GM12801 (cell line): ENCODE data around the gene OTC.

Source experiments
- CTCF ChIP-seq: IDR thresholded peaks from one replicate; pipeline ENCODE4 v1.5.1; 2011; ENCODE audit warnings: control low read depth; ENCODE audit not compliant: insufficient read length; ENCODE audit errors: extremely low read depth

The OTC gene

DNA sequence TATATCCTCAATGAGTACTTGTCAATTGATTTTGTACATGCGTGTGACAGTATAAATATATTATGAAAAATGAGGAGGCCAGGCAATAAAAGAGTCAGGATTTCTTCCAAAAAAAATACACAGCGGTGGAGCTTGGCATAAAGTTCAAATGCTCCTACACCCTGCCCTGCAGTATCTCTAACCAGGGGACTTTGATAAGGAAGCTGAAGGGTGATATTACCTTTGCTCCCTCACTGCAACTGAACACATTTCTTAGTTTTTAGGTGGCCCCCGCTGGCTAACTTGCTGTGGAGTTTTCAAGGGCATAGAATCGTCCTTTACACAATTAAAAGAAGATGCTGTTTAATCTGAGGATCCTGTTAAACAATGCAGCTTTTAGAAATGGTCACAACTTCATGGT is at the start of gene OTC:
Gene OTC, plus strand, starts transcription at position 243 of the 400 bp plus-strand sequence. Its CDS starts 93 bp downstream, at position 336.
- no peak for TF ChIP-seq CTCF

GRCh38 chrX:38304010-38304409 is 48.4 kb upstream of the OTC start:
- no peak for TF ChIP-seq CTCF

DNA sequence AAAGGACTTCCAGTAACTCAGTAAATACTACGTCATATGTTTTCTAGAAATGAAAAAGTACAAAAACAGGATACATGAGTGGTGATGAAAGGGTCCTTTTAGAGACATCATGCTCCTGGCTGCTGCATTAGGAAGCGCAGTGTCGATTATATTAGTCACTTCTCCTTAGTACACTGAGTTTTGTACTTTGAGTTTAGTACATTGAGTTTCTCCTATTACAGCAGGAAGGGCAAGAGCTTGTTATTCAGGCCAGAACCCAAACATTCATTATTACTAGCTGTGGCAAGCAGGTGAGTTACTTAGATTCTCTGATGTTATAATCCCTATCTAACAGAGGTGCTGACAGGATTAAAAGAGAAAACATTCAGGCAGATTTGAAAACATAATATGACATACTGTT is 46.4 kb upstream of the OTC start:
- TF ChIP-seq CTCF: no peak

DNA sequence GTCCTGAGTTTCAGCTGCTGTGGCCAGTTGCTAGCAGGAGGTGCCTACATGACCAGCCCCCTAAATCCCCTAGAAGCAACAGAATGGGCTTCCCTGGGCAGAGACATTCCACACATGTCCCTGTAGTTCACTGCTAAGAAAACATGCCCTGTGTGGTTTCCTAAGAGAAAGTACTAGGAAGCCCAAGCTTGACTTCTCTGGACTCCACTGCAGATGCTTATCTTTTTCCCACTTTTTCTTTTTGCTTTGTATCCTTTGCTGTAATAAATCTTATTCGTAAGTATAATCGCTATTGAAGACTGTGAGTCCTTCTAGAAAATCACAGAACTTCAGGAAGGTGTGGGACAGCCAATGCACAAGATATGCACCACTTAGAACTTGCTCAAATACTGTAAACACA is 40.7 kb upstream of the OTC start:
- no peak for TF ChIP-seq CTCF

DNA sequence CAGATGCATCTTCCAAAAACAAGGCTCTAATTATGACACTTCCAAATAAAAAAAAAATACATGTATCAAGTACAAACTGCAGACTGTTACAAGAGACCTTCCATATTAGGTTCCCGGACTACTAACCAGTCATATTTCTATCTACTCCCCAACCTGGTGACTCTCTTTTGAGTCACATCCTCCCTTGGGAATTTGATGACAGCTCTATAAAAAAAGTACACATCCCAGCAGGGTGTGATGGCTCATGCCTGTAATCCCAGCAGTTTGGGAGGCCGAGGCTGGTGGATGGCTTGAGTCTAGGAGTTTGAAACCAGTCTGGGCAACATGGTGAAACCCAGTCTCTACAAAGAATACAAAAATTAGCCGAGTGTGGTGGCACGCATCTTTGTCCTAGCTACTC is 40.0 kb upstream of the OTC start:
- no peak for TF ChIP-seq CTCF

DNA sequence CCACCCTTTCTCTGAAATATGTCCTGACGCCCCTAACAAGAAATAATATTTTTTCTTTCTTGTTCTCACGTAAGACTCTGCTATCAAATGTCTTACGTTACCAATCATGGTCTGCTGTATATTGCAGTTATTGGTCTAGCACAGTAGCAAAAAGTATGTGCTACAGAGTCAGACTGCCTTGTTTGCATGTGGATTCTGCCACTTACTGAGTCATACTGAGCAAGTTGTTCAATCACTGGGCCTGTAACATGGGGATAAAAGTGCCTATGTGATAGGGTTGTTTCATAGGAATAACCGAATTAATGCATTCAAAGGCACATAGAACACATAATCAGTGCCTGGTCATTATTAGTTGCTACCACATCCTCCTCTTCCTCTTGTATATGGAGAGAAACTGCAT is 39.2 kb upstream of the OTC start:
- no peak for TF ChIP-seq CTCF

DNA sequence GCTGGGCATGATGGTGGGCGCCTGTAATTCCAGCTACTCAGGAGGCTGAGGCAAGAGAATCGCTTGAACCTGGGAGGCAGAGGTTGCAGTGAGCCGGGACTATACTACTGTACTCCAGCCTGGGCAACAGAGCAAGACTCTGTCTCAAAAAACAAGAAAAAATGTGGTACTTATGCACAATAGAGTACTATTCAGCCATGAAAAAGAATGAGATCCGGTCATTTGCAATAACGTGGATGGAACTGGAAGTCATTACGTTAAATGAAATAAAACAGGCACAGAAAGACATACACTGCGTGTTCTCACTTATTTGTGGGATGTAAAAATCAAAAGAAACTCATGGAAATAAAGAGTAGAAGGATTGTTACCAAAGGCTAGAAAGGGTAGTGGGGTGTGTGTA is 37.2 kb upstream of the OTC start:
- TF ChIP-seq CTCF: no peak

DNA sequence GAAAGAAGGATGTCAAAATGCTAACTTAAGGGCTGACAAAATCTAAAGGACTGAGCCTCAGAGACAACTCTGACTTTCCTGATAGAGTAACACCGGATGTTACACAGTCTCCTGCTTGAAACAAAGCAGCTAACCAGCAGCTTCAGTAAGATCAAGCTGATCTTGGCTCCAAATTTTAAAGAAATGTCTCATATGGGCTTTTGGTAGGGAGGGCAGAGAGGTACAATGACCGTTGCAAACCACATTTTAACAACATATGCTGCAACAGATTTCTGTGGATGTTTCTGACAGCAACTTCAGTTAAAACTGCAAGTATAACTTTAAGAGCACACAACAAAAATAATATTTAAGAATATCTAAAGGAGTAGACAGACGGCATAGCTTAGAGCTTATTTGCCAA is 34.2 kb upstream of the OTC start:
- TF ChIP-seq CTCF: no peak
